Measurements from ENCODE around the gene SPATC1L.

Gene SPATC1L

DNA sequence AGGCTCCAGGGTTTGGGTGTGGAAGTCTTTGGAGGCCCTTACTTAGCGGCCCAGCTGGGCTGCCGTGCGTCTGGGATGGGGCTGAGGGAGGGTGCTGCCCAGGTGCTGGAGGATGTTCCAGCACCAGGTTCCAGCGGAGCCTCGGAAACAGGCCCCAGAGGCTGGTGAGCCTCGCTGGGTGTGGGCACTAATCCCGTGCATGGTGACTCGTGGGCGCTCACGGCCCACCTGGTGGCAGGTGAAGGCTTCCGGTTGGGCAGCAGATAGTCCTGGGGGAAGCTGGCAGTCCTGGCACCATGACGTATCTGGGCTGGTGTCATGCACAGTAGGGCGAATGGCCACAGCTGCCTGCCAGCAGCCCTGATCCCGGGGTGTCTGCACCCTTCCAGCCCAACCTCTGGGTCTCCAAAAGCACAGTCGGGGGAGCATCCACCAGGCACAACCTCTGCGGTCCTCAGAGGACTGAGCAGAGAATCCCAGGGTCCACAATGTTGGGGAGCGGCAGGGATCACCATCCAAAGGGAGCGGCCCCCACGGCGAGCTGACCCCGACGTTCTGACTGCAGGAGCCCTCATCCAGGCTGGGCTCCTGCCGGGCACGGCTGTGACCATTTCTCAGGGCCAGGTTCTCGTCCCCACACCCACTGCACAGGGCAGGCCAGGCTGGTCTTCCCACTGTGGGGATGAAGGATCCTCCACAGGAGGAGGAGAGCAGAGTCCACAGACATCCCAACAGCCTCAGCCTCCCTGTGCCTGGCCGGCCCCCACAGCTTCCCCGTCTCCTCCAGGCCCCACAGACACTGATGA is 54.2 kb downstream of the SPATC1L start:
- no peak for DNase-seq

DNA sequence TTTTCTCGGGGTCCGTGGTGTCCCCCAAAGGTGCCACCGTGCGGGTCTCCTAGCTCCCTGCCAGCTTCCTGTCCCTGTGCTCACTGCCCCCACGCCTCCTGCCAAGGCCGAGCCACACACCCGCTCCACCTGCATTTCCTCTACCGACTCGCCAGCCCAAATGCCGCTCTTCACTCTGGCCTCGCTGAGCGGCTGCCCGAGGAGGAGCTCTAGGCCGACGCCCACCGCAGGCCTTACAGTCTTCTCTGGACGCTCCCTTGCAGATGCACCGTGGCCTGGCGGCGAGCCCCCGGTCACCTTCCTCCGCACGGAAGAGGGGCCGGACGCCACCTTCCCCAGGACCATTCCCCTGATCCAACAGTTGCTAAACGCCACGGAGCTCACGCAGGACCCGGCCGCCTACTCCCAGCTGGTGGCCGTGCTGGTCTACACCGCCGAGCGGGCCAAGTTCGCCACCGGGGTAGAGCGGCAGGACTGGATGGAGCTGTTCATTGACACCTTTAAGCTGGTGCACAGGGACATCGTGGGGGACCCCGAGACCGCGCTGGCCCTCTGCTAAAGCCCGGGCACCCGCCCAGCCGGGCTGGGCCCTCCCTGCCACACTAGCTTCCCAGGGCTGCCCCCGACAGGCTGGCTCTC is 55.2 kb downstream of the SPATC1L start:
- no peak for DNase-seq

DNA sequence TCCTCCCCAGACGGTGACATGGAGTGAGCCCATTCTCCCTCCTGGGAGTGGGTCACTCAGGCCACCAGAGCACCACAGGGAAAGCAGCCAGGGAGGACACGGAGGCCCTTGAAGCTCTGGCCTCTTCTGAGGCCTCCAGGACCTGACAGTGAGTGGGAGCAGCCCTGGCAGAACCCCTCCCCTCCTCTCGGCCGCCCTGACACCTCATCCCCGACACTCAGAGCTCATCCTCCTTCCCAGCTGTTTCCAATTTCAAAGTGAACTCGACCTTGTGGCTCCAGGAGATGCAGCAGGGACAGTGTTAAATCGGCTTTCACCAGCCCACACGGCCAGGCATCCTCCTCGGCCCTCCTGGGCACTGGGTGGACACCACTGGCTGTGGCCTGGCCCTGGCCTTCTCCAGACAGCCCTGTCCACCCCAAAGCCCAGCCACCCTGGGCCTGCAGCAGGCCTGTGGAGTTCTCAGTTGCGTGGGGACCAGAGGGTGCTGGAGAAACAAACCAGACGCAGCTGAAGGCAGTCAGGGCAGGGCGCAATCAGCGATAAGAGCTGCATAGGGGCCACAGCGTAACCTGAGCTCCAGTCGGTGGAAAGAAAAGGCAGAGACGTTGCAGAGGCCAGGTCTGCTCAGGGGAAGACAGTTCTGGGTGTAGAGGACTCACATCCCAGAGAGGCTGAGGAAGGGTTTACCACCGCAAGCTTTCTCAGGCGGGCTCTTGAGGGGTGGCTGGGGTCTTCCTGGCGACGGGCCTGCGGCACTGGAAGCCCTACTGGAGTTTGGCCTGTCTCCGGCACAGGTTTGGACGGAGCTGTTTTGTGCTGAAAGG is 55.9 kb downstream of the SPATC1L start:
- no peak for DNase-seq

DNA sequence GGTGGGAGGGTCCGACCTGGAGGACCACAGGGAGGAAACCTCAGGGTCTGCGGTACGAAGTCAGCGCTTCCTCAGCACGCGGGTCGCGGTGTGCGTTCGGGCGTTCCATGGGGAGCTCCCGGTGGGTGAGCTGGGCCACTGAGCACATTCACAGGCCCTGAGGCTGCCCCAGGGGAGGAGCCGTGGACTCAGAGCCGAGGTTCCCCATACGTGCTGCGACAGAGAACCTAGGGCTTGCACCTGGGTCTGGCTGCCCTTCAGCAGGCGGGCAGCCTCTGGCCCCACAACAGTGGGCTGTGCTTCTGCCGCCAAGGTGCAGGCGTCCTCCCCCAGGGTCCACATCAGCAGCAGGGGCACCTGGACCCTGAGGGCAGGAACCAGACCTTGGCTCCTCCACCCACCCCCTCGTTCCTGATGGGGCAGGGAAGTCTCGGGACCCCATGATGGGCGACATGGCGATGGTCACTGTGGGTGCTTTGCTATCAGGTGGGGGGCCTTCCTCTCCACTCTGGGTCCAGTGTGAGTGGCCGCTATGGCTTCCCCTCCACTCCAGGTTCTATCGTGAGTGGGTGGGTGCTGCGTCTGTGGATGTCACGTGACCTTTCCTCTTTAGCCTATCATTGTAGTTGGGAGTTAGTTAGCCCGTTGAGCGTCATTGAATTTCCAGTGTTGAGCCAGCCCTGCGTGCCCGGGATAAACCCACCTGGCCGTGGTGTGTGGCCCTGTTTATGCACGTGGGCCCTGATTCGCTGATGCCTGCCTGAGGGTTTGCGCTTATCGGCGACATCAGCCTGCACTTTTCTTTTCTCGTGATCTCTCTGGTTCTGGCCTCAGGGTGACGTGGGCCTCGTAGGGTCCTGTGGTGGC is 56.8 kb downstream of the SPATC1L start:
- no peak for DNase-seq

DNA sequence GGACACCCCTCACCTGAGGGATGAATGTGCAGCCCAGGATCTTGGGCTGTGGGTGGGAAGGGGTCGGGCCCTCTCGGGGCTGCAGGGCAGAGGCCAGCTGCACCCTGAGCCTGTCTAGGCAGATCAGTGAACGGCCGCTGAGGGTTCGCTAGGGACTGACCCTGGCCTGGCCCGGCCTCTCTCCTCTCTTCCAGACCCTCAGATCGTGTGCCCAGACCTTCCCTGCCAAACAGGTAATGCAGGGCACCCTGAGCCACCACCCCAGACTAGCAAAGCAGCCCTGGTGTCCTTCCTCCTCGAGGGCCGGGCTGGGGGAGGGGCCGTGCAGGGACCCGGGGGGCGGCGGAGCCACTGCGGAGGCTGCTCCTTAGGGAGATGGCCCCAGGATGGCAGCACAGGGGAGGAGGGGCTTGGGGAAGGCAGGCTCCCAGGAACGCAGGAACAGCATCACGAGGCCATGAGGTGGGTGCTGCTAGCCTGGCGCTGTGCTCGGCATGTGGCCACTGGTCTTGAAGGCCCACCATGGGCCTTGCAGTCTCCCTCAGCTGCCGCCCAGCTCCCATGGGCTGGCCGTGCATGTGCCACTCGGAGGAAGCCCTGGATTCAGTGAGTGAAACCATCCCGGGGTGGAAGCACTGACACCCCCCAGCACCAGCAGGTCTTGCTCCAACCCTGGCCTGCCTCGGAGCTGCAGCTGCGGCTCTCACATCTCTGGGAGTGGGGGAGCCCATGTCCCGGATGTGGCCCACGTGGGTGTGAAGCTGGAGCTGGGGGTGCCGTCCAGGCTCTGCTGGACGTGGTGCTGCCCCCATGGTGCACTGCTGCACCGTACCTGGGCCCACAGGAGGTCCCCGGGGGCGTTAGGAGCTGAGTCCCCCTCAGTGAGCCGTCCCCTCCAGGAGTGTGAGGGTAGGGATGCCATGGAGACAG is 57.7 kb downstream of the SPATC1L start:
- no peak for DNase-seq

DNA sequence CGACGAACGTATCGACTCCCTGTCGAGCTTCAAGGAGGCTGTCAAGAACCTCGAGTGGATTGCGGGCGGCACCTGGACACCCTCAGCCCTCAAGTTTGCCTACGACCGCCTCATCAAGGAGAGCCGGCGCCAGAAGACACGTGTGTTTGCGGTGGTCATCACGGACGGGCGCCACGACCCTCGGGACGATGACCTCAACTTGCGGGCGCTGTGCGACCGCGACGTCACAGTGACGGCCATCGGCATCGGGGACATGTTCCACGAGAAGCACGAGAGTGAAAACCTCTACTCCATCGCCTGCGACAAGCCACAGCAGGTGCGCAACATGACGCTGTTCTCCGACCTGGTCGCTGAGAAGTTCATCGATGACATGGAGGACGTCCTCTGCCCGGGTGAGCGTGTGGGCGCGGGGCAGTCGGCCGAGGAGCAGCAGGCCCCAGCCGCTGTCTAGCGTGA is 58.4 kb downstream of the SPATC1L start:
- no peak for DNase-seq

DNA sequence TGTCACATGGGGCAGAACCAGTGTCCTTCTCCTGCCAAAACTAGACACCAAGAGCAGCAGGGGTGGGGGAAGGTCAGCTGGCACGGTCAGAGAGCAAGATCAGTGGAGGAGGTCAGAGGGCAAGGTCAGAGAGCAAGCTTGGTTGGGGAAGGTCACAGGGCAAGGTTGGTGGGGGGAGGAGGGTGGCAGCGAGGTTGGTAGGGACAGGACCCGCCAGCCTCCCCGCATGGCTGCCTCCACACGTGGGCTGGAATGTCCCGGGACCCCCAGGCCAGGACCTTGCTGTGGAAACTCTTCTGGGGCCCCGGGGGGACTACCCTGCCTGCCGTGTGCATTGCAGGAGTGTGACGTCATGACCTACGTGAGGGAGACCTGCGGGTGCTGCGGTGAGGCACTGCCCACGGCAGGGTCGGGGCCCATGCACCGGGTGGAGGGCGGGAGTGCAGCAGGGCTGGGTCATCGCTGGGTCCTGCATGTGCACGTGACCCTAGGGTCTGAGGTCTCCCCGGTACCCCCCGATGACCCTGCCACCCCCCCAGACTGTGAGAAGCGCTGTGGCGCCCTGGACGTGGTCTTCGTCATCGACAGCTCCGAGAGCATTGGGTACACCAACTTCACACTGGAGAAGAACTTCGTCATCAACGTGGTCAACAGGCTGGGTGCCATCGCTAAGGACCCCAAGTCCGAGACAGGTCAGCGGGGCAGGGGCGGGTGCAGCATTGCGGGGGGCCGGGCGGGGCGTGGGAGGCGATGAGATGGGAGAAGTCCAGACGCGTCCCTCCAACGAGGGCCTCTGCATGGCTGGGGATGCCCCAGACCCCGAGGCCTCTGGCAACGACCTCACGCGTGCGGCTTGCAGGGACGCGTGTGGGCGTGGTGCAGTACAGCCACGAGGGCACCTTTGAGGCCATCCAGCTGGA is 59.1 kb downstream of the SPATC1L start:
- no peak for DNase-seq

DNA sequence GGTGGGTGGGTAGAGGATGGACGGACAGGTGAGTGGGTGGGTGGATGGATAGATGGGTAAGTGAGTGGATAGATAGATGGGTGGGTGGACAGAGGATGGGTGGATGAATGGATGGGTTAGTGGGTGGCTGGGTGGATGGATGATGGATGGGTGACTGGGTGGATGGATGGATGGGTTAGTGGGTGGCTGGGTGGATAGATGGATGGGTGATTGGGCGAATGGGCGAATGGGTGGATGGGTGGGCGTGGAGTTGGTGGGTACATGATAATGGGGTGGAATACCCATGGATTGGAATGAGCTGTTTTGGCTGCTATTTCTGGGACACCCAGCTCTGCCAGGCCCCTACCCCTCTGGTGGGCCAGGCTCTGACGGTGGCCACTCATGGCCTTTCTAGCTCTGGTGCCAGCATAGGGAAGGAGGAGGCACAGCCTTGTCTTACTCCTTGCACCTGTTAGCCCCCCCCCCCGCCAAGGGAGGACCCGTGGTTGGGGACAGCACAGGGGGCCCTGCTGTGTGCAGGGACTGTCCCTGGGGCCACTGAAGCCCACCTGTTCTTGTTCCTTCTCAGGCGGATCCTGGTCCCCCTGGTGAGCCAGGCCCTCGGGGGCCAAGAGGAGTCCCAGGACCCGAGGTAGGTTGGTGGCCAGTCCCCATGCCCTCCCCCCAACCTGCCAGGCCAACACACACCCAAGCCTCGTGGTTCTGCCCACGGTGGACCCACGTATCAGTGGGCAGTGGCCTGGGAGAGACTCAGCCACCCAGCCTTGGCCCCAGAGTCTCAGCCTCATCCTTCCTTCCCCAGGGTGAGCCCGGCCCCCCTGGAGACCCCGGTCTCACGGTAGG is 60.0 kb downstream of the SPATC1L start:
- no peak for DNase-seq

DNA sequence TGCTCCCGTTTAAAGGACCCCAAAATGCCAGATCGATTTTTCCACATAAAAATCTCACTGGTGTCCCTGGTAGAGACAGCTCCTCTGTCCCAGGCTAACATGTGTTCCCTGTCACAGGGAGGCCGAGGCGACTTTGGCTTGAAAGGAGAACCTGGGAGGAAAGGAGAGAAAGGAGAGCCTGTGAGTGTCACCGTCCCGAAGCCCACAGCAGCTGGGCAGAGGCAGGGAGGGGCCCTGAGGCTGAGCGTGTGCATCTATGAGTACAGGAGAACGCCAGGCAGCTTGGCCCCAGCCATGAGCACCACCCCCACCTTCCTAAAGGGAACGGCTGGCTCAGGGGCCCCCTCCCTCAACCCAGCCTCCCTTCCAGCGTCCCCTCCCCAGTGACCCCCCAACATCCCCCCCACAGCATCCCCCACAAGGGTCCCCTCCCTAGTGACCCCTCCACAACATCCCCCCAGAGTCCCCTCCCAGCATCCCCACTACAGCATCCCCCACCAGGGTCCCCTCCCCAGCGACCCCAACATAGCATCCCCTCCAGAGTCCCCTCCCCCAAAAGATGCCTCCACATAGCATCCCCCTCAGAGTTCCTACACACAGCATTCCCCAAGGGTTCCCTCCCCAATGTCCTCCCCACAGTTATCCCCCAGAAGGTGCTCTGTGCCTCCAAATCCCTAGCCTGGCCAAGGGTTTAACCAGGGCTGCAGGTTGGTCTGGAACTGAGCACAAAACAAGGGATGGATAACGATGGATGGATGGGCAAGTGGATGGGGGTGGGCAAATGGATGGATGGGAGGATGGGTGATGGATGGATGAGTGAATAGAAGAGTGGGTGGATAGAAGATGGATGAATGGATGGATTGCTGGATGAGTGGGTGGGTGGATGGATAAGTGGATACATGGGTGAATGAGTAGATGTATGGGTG is 61.2 kb downstream of the SPATC1L start:
- no peak for DNase-seq

DNA sequence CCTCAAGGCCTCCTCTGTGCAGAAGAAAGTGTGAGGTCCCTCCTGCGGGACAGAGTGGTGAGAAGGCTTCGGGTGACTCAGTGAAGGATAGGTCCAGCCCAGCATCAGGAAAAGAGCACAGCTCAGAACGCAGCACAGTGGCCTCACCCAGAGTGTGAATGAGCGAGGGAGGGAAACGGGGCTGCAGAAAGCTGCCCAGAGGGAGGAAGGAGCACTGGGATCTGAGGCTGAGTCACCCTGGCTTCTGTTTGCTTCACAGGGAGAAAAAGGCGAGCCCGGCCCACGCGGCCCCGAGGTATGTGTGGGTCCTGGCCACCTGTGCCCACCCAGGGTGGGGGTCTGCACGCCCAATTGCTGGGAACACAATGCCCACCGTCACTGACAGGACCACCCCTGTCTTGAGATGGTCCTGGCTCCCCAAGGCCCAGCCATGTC is 62.0 kb downstream of the SPATC1L start:
- no peak for DNase-seq

DNA sequence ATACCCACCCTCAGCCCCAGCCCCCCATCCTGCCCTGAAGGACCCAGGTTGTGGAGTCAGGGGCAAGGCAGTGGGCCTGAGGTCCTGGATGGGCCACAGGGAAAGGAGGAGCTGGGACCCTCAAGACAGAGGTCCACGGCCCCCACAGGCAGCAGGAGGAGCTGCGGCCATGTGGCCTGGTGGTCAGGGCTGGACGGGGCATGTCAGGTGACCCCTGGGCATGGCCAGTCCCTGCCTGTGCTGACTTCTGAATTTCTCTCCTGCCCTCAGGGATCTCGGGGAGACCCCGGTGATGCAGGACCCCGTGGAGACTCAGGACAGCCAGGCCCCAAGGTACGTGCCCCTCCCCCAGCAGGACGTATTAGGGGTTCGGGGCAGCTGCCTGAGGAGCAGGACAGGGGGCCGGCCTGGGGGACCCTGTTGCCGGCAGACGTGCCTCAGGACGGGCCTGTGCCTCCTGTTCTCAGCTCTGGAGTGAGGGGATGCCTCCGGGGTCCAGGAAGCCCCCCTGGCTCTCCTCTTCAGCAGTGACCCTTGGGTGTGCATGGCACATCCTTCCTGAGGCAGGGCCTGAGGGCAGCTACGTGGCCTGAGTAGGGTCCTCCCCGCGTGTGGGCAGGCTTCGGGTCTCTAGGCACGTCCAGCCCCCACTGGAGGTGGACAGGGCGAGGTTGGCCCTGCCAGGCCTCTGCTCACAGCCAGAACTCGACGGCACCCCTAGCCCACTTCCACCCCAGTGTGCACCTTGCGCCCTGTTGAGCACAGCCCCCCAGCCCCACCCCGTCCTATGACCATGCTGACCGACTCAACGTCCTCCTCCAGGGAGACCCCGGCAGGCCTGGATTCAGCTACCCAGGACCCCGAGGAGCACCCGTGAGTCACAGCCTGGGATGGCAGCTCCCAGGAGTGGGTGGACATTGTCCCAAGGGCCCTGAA is 62.7 kb downstream of the SPATC1L start:
- no peak for DNase-seq

DNA sequence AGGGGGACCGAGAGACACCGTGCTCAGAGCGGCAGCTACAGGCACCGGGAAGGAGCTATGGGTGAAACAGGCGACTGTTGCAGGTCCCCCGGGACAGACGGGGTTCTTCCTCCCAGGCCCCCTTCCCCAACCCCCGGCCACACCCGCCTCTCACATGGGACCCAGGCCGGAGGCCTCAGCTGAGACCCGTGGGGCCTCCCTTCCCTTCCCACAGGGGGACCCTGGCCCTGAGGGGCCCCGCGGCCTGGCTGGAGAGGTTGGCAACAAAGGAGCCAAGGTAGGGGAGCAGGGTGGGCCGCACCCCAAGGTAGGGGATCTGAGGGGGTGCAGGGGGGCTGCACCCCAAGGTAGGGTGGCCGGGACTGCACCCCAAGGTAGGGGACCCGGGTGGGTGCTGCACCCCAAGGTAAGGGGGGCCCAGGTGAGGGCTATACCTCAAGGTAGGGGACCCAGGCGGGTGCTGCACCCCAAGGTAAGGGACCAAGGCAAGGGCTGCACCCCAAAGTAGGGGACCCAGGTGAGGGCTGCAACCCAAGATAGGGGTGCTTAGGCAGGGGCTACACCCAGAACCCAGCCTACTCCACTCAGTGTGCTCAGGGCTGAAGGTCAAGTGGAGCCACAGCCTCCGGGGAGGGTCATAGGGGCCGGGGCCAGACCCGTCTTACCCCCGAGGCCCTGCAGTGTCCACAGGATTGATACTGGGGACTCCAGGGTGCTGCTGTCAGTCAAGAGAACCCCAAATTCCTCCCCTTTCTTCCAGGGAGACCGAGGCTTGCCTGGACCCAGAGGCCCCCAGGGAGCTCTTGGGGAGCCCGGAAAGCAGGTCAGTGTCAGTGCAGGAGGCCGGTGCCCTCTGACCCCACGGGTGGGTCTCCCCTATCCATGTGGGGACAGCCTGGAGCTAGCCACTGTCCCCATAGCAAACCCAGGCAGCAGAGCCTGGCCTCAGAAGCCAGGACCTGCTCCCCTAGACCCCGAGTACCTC is 63.7 kb downstream of the SPATC1L start:
- no peak for DNase-seq

DNA sequence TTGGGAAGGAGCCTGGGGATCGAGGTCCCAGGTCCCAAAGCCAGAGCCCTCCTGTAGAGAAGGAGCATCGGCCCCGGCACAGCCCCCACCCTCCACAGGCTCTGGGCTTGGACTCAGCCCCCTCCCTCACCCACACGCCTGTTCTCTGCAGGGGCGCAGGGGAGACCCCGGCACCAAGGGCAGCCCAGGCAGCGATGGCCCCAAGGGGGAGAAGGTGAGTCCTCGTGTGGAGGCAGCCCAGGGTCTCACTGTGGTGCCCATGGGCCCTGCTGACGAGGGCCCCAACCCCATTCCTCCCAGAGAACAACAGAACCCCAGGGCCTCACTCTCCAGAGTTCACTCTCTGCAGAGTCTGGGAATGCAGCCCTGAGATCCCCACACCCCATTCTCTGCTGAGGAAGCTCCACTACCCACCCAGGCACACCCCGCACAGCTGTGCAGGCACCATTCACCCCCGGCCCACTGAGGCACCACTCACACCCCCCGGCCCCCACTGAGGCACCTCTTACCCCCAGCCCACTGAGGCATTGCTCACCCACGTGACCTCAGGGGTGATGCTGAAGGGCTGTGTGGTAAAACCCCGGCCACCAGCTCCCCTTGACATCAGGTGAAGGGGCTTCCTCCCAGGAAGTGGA is 64.5 kb downstream of the SPATC1L start:
- no peak for DNase-seq

DNA sequence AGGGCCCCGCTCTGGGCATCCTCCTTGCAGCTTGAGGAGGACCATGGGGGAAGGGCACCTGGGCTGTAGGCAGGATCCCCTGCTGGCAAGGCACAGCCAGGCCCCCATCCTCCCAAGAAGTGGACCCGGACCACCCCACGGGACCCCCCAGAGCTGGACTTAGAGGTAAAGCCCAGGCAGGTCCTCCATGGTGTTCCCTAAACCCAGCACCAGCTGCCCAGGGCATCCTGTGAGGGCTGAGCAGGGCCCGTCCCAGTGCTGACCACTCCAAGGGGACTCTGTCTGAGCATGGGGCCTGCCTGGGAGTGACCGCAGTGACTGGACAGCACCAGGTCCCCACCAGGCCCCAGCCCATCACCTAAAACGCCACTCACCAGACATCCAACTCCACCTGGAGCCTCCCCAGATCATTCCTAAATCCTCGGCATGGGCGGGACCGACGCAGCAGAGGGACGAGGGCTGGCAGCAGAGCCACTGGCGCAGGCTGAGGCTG is 65.1 kb downstream of the SPATC1L start:
- no peak for DNase-seq

All from SHP77 (cell line).